ENCODE data around the gene TNIP2. TPM values are rescaled to one million over a fixed set of nuclear protein-coding genes. Genes with fewer than 3 reads are reported as not detected.

Gene TNIP2
- total RNA-seq, 1 donor from 2014 or later: 76.7 TPM

DNA sequence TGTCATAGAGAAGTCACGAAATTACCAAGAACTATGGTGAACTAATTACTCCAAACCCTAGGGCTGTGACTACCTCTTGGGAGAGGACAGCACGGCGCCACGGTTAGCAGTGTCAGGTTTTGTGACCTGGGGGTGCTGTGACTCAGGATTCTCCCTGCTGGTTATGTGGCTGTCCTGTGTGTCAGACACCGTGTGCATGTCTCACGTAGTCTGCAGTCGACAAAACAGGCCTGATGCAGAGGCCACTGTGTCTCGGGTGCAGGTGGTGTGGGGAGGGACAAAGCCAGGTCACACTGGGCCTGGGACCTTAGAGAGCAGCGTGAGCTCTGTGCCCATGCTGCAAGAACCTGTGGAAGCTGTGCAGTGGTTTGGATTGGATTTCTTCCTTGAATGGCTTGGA, 34.1 kb downstream of the TNIP2 start:
- DNase-seq (ENCODE audit: low read depth): no peak
- TF ChIP-seq, protein P1, sequence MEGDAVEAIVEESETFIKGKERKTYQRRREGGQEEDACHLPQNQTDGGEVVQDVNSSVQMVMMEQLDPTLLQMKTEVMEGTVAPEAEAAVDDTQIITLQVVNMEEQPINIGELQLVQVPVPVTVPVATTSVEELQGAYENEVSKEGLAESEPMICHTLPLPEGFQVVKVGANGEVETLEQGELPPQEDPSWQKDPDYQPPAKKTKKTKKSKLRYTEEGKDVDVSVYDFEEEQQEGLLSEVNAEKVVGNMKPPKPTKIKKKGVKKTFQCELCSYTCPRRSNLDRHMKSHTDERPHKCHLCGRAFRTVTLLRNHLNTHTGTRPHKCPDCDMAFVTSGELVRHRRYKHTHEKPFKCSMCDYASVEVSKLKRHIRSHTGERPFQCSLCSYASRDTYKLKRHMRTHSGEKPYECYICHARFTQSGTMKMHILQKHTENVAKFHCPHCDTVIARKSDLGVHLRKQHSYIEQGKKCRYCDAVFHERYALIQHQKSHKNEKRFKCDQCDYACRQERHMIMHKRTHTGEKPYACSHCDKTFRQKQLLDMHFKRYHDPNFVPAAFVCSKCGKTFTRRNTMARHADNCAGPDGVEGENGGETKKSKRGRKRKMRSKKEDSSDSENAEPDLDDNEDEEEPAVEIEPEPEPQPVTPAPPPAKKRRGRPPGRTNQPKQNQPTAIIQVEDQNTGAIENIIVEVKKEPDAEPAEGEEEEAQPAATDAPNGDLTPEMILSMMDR (conservative IDR thresholded peaks at IDR 0.05; ENCODE audit: low read depth, low read length): no peak
- H3K4me3 ChIP-seq (ENCODE audit: low read depth, low read length): no peak overlapping the region

DNA sequence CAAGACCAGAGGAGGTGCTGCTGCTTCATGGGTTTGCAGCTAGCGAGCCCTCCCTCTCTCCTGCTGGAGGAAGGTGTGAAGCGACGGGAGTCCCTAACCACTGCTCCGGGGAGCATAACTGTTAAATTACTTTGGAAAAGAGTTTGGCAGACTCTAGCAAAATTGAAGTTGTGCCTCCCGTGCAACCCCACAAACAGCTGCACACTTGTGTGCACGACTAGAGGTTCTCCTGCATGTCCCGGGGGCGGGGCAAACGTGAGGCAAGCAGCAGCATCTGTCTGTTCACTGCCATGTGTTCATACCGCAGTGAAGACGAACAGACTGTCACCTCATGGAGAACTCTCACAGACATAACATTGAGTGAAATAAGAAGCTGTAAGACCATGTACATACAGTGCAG, 34.5 kb downstream of the TNIP2 start:
- H3K4me3 ChIP-seq (ENCODE audit: low read depth, low read length): no peak overlapping the region
- no peak for DNase-seq (ENCODE audit: low read depth)
- TF ChIP-seq, protein P1 (conservative IDR thresholded peaks at IDR 0.05; ENCODE audit: low read depth, low read length): no peak

DNA sequence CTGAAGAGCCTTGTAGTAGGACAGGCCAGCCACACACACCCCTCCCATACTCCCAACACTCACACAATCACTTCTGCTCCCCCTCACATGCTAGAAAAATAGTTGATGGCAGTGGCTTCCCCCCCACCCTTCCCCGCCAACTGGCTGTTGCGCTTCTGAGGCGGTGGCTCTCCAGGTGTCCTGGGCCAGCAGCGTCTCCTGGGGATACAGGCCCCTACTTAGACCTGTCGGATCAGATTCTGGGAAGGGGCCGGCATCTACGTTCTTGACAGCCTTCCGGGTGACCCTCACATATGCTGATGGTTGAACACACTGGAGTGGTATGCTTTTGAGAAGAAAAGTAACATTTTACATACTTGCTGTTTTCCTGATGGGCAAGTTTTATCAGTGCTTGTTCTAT, 39.9 kb downstream of the TNIP2 start:
- DNase-seq (ENCODE audit: low read depth): no peak
- H3K4me3 ChIP-seq (ENCODE audit: low read depth, low read length): no peak overlapping the region
- TF ChIP-seq, protein P1 (conservative IDR thresholded peaks at IDR 0.05; ENCODE audit: low read depth, low read length): no peak

DNA sequence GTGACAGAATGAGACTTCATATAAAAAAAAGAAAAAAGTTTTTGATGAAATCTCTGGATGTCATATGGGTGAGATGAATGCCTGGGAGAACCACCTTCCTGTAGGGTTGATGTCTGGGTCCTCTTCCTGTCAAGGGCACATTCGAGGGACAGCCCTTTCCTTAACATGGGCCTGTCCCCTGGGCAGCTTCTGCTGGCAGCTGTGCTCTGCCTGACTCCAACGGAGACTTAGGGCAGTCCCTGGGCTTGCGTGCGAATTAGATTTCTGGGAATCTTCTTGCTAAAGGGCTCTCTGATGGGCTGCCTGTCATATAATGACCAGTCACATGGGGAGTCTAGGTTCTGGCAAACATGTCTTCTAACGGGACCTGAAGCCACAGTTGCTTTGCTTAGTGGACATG, 40.7 kb downstream of the TNIP2 start:
- DNase-seq (ENCODE audit: low read depth): no peak
- H3K4me3 ChIP-seq (ENCODE audit: low read depth, low read length): no peak overlapping the region
- TF ChIP-seq, protein P1 (conservative IDR thresholded peaks at IDR 0.05; ENCODE audit: low read depth, low read length): no peak

DNA sequence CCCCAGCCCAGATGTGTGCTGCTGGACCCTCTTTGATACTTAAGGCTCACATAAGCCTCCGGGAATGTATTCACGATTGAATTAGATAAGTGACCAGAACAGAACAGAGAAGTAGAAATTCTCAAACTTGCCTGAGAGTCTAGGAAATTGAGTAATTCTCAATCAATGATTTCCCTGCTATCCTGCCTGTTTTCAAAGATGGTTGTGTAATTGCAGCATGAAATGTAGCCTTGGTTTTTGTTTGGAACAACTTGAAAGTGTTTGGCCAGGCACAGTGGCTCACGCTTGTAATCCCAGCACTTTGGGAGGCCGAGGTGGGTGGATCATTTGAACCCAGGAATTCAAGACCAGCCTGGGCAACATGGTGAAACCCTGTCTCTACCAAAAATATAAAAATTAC, 41.2 kb downstream of the TNIP2 start:
- no peak overlapping the region for H3K4me3 ChIP-seq (ENCODE audit: low read depth, low read length)
- no peak for DNase-seq (ENCODE audit: low read depth)
- TF ChIP-seq, protein P1 (conservative IDR thresholded peaks at IDR 0.05; ENCODE audit: low read depth, low read length): no peak

DNA sequence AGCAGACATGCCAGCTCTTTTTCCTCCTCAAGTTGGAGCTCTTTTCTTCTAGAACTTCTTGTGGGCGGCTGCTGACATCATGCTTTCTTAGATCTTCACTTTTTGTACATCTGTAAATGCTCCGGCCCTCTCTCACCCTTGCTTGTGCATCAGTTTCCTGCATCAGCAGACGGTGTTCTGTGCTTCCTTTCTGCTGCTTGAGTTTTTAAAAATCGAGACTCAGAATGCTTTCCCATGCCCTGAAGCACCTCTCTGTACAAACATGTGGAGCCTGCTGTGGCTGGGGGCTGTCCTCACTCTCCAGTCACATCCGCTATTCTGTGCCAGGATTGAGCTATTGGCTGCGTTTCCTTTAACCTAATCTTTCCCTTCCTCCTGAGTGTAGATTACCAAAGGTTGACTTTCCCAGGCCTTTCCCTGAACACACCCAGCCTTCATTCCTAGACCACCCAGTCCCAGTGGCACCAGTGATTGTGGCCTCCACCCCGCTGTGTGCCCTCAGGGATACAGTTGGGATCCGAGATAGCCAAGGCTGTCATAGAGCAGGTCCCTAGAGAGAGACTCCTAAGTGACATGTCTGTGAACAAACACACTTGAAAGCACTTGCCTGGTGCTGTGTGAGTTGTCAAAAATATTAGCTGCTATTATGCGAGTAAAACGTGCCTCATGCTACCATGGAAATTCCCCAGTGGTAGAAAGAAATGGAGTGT, 41.9 kb downstream of the TNIP2 start:
- DNase-seq (ENCODE audit: low read depth): no peak
- TF ChIP-seq, protein P1 (conservative IDR thresholded peaks at IDR 0.05; ENCODE audit: low read depth, low read length): no peak
- H3K4me3 ChIP-seq (ENCODE audit: low read depth, low read length): no peak overlapping the region

DNA sequence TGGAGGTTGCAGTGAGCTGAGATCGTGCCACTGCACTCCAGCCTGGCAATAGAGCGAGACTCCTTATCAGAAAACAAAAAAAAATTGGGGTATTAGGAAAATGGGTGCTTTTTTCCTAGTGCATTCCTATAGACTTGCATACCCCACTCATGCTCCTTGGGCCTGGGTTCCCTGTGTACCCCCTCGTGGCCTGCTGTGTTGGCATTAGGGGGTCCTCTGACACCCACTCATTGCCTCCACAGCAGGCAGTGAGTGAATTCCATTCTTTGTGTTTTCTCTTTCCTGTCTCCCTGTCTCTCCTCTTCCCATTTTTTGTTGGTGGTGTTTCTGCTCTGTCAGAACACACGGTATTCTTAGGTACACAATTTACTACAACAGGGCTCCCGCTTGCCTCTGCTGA, 42.8 kb downstream of the TNIP2 start:
- TF ChIP-seq, protein P1 (conservative IDR thresholded peaks at IDR 0.05; ENCODE audit: low read depth, low read length): no peak
- DNase-seq (ENCODE audit: low read depth): no peak
- no peak overlapping the region for H3K4me3 ChIP-seq (ENCODE audit: low read depth, low read length)

Measured in epithelial cell of proximal tubule (primary cell).